ENCODE measurements around the gene DLK1. TPM values are rescaled to one million over a fixed set of nuclear protein-coding genes. Genes with fewer than 3 reads are reported as not detected.

DLK1 gene
- total RNA-seq, 2 donors from 2014 or later = not detected

DNA sequence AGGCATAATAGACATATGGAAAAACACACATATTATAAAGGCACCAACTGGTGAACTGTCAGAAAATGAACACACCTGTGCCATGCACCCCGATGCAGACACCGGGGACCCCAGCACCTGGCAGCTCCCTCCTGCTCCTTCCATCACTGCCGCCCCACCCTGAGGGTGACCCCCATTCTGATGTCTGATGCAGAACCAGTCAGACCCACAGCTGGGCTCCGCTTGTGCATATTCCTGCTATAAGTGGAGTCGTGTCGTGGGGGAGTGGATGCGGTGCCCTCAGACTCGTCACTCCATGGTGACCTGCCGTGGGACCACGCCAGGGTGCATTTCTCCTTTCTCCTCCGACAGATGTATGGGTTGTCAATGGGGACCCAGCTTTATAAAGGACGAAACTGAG is 53.6 kb downstream of the DLK1 start:
- Histone ChIP-seq H3K4me1 (ENCODE audit: control insufficient read depth in 1 of 2, low read depth in 2 of 2) (no peaks in the 10 kb centered on the region), H3K36me3 (no peaks in the 10 kb centered on the region), H3K27ac (no peak overlapping the region), H3K4me3 (no peak overlapping the region), H3K27me3 (replicated peaks; ENCODE audit: insufficient read depth) (no peaks in the 10 kb centered on the region), H3K9me3 (no peaks in the 10 kb centered on the region)
- DNase-seq (ENCODE audit: low spot score) = no peak
- no peak for ATAC-seq (ENCODE audit: insufficient number of reproducible peaks, low FRiP score, low read depth)
- TF ChIP-seq CTCF (IDR thresholded peaks at IDR 0.05) = no peak

- no peaks in the 10 kb centered on the region for H3K36me3 ChIP-seq
- no peak overlapping the region for H3K4me3 ChIP-seq
- H3K9me3 ChIP-seq = no peaks in the 10 kb centered on the region
- no peaks in the 10 kb centered on the region for H3K4me1 ChIP-seq (ENCODE audit: control insufficient read depth in 1 of 2, low read depth in 2 of 2)
- H3K27me3 ChIP-seq (replicated peaks; ENCODE audit: insufficient read depth) = no peaks in the 10 kb centered on the region
- ATAC-seq (ENCODE audit: insufficient number of reproducible peaks, low FRiP score, low read depth) = no peak
- TF ChIP-seq CTCF (IDR thresholded peaks at IDR 0.05) = no peak
- DNase-seq (ENCODE audit: low spot score) = no peak
- H3K27ac ChIP-seq = no peak overlapping the region
Observed at GRCh38 chr14:100780646-100781355, 54.1 kb downstream of the DLK1 start.

GRCh38 chr14:100781952-100782351 is 55.3 kb downstream of the DLK1 start:
- no peak for TF ChIP-seq CTCF (IDR thresholded peaks at IDR 0.05)
- H3K4me1 ChIP-seq (ENCODE audit: control insufficient read depth in 1 of 2, low read depth in 2 of 2) = no peaks in the 10 kb centered on the region
- H3K4me3 ChIP-seq = no peak overlapping the region
- ATAC-seq (ENCODE audit: insufficient number of reproducible peaks, low FRiP score, low read depth) (no peak), DNase-seq (ENCODE audit: low spot score) (no peak)
- no peaks in the 10 kb centered on the region for H3K36me3 ChIP-seq
- no peaks in the 10 kb centered on the region for H3K27me3 ChIP-seq (replicated peaks; ENCODE audit: insufficient read depth)
- no peaks in the 10 kb centered on the region for H3K9me3 ChIP-seq
- H3K27ac ChIP-seq = no peak overlapping the region

- TF ChIP-seq CTCF (IDR thresholded peaks at IDR 0.05) = no peak
- ATAC-seq (ENCODE audit: insufficient number of reproducible peaks, low FRiP score, low read depth) (no peak), DNase-seq (ENCODE audit: low spot score) (no peak)
- Histone ChIP-seq H3K4me3 (no peak overlapping the region), H3K4me1 (ENCODE audit: control insufficient read depth in 1 of 2, low read depth in 2 of 2) (no peaks in the 10 kb centered on the region), H3K36me3 (no peaks in the 10 kb centered on the region), H3K27me3 (replicated peaks; ENCODE audit: insufficient read depth) (no peaks in the 10 kb centered on the region), H3K9me3 (no peaks in the 10 kb centered on the region), H3K27ac (no peak overlapping the region)
Observed at GRCh38 chr14:100782516-100783320, 56.0 kb downstream of the DLK1 start.

DNA sequence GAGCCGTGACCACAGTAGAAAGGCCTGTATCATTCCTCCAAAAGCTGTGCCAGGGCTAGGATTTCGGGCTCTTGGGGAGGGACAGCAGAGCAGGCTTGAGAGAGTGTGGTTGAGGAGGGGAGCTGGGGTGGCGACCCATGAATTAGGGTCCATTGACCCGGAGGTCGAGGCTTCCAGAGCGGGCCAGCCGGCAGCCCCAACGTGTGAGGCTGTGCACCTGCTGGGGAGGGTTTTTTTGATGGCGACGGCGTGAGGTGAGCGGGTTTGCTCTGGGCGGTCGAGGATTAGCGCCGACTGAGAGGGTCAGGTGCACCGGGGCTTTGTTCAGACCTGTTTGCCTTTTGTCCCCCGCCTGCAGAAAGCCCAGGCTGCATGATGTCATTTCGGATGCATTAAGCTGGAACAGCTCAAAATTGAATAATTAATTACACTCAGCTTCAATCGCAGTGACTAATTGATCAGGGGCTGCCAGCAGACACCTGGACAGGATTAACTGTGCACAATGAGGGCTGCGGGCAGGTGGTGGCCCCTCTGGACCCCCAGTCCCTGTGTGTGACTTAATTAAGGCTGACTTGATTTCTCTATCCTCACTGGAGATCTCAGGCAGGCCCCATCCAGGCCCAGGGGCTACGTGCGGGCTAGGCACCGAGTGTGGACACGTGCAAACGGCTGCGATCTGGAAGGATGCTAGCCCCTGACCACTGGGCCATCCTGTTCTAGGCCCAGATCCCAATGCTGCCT is 57.1 kb downstream of the DLK1 start:
- H3K36me3 ChIP-seq = no peaks in the 10 kb centered on the region
- ATAC-seq (ENCODE audit: insufficient number of reproducible peaks, low FRiP score, low read depth) (no peak), DNase-seq (ENCODE audit: low spot score) (no peak)
- no peak overlapping the region for H3K27ac ChIP-seq
- no peak overlapping the region for H3K4me3 ChIP-seq
- no peaks in the 10 kb centered on the region for H3K9me3 ChIP-seq
- H3K4me1 ChIP-seq (ENCODE audit: control insufficient read depth in 1 of 2, low read depth in 2 of 2) = no peaks in the 10 kb centered on the region
- TF ChIP-seq CTCF (IDR thresholded peaks at IDR 0.05) = no peak
- no peaks in the 10 kb centered on the region for H3K27me3 ChIP-seq (replicated peaks; ENCODE audit: insufficient read depth)

Data from thoracic aorta (tissue), 2 donors.